Hippocampal formation (tissue), 2 donors: ENCODE measurements around the gene PDE3A.

ENCODE experiments used
- DNase-seq, 2 donors: peaks; one replicate each; lab custom pipeline; 2025; lab: John Stamatoyannopoulos, UW

PDE3A gene

GRCh38 chr12:20494851-20495250, 126.5 kb downstream of the PDE3A start:
- DNase-seq: no peak

GRCh38 chr12:20495997-20496396, 127.7 kb downstream of the PDE3A start:
- no peak for DNase-seq

GRCh38 chr12:20497707-20498106, 129.4 kb downstream of the PDE3A start:
- DNase-seq: no peak

- DNase-seq: no peak
Measured at GRCh38 chr12:20501958-20502357, 133.6 kb downstream of the PDE3A start.

- no peak for DNase-seq
Measured at GRCh38 chr12:20503858-20504257, 135.5 kb downstream of the PDE3A start.

- DNase-seq: no peak
Measured at GRCh38 chr12:20505056-20505455, 136.7 kb downstream of the PDE3A start.

GRCh38 chr12:20507056-20507455, 138.7 kb downstream of the PDE3A start:
- DNase-seq: no peak

GRCh38 chr12:20507711-20508110, 139.4 kb downstream of the PDE3A start:
- DNase-seq: no peak

GRCh38 chr12:20508359-20508758, 140.0 kb downstream of the PDE3A start:
- DNase-seq: no peak

GRCh38 chr12:20508962-20509361, 140.6 kb downstream of the PDE3A start:
- DNase-seq: no peak

- no peak for DNase-seq
Measured at GRCh38 chr12:20510811-20511210, 142.5 kb downstream of the PDE3A start.

GRCh38 chr12:20513189-20513588, 144.9 kb downstream of the PDE3A start:
- no peak for DNase-seq

- no peak for DNase-seq
Measured at GRCh38 chr12:20514598-20514997, 146.3 kb downstream of the PDE3A start.

- DNase-seq: no peak
Measured at GRCh38 chr12:20520532-20520931, 152.2 kb downstream of the PDE3A start.

GRCh38 chr12:20523658-20524057, 155.3 kb downstream of the PDE3A start:
- DNase-seq: no peak

GRCh38 chr12:20524113-20524512, 155.8 kb downstream of the PDE3A start:
- DNase-seq: no peak

GRCh38 chr12:20525064-20525610, 156.8 kb downstream of the PDE3A start:
- DNase-seq: no peak

- DNase-seq: no peak
Measured at GRCh38 chr12:20527417-20528163, 159.3 kb downstream of the PDE3A start.

GRCh38 chr12:20528208-20528607, 159.9 kb downstream of the PDE3A start:
- DNase-seq: no peak

- no peak for DNase-seq
Measured at GRCh38 chr12:20546267-20546666, 177.9 kb downstream of the PDE3A start.

- no peak for DNase-seq
Measured at GRCh38 chr12:20547816-20548575, 179.7 kb downstream of the PDE3A start.

GRCh38 chr12:20548611-20549010, 180.3 kb downstream of the PDE3A start:
- DNase-seq: no peak

- no peak for DNase-seq
Measured at GRCh38 chr12:20549108-20549719, 180.9 kb downstream of the PDE3A start.
